ENCODE data around the gene ANKAR. TPM values are rescaled to one million over a fixed set of nuclear protein-coding genes. Genes with fewer than 3 reads are reported as not detected.
A peak's percentile ranks its signal among the peaks of the same experiment; 100 is the strongest.
"Not testable (repeated sequence)": the region's sequence is repeated elsewhere in the genome, so short reads cannot be mapped to it uniquely, and the experiment has no call there.

ANKAR gene
- total RNA-seq, 4 donors from 2014 or later, result 2.6 to 47.0 (median 18.5) TPM

DNA sequence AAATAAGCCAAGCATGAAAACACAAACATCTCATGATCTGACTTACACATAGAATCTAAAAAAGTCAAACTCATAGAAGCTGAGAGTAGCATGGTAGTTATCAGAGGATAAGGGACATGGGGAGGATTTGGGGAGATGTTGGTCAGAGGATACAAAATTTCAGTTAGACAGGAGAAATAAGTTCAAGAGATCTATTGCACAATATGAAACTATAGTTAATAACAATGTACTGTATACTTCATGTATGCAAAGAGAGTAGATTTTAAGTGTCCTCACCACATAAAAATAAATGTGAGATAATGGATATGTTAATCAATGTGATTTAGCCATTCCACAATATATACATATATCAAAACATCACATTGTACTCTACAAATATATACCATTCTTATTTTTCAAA lies 23.2 kb upstream of the ANKAR start:
- intact Hi-C loops (cut with DNase I; ENCODE audit: low total_unique reads), result no loop called here
- no peaks in the 10 kb centered on the region for H3K9me3 ChIP-seq
- H3K4me3 ChIP-seq, result no peak overlapping the region
- DNase-seq, result no peak
- H3K36me3 ChIP-seq, result no peaks in the 10 kb centered on the region
- no peak overlapping the region for H3K27ac ChIP-seq
- TF ChIP-seq POLR2A (IDR thresholded peaks at IDR 0.05), result no peak
- TF ChIP-seq, protein P1, sequence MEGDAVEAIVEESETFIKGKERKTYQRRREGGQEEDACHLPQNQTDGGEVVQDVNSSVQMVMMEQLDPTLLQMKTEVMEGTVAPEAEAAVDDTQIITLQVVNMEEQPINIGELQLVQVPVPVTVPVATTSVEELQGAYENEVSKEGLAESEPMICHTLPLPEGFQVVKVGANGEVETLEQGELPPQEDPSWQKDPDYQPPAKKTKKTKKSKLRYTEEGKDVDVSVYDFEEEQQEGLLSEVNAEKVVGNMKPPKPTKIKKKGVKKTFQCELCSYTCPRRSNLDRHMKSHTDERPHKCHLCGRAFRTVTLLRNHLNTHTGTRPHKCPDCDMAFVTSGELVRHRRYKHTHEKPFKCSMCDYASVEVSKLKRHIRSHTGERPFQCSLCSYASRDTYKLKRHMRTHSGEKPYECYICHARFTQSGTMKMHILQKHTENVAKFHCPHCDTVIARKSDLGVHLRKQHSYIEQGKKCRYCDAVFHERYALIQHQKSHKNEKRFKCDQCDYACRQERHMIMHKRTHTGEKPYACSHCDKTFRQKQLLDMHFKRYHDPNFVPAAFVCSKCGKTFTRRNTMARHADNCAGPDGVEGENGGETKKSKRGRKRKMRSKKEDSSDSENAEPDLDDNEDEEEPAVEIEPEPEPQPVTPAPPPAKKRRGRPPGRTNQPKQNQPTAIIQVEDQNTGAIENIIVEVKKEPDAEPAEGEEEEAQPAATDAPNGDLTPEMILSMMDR (IDR thresholded peaks at IDR 0.05), result no peak
- no peaks in the 10 kb centered on the region for H3K27me3 ChIP-seq
- H3K4me1 ChIP-seq, result no peaks in the 10 kb centered on the region

DNA sequence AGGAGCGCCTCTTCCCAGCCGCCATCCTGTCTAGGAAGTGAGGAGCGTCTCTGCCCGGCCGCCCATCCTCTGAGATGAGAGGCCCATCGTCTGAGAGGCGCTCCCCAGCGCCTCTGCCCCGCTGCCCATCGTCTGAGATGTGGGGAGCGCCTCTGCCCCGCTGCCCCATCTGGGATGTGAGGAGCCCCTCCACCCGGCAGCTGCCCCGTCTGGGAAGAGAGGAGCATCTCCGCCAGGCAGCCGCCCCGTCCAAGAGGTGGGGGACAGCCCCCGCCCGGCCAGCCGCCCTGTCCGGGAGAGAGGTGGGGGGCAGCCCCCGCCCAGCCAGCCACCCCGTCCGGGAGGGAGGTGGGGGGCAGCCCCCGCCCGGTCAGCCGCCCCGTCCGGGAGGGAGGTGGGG lies 21.0 kb upstream of the ANKAR start:
- H3K27me3 ChIP-seq; H3K4me3 ChIP-seq; DNase-seq; H3K9me3 ChIP-seq; H3K36me3 ChIP-seq; H3K4me1 ChIP-seq; H3K27ac ChIP-seq; intact Hi-C loops (cut with DNase I; ENCODE audit: low total_unique reads): not testable (repeated sequence)

DNA sequence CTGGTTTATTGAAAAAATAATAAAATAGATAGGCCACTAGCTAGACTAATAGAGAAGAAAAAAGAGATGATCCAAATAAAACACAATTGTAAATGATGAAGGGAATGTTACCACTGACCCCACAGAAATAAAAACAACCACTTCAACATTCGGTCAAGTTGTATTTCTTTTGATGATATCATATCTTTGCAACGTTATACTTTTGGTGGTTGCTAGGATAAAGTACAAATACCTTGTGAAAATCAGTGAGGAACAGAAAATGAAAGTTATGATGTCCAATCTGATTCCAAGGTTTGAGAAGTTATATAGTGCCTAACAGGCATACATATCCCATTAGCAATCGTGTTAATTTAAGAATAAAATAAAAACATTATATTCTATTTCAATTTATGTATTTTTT lies 19.8 kb upstream of the ANKAR start:
- DNase-seq, result no peak
- intact Hi-C loops (cut with DNase I; ENCODE audit: low total_unique reads), result loop anchor here (5.0 kb wide), 1 partner anchor 38 kb away; no protein-coding TSS in a partner anchor
- no peak overlapping the region for H3K4me3 ChIP-seq
- no peaks in the 10 kb centered on the region for H3K27me3 ChIP-seq
- no peaks in the 10 kb centered on the region for H3K36me3 ChIP-seq
- no peak for TF ChIP-seq POLR2A (IDR thresholded peaks at IDR 0.05)
- TF ChIP-seq, protein P1 (IDR thresholded peaks at IDR 0.05), result no peak
- H3K27ac ChIP-seq, result peak overlapping the region in 1 of 2 donors; percentile 27
- no peaks in the 10 kb centered on the region for H3K9me3 ChIP-seq
- no peaks in the 10 kb centered on the region for H3K4me1 ChIP-seq

DNA sequence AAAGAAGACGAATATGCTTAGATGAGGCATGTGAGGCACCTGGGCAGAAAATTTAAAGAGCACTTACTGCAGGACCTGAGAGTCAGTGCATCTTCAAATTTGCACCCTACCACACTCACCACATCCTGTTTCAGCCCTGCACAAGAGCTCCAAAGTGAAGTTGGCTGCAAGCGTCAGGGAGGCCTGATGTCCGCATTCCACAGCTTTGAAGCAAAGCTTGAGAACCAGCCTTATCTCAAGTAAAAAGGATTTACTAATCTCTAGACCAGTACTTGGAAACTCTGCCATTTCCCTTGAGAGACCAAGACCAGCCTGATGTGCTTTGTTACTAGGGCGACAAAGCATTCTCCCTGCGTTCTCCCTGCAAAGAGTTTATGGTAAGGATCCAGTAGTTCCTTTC lies 16.6 kb upstream of the ANKAR start:
- DNase-seq, result no peak
- peak overlapping the region; percentile 21 to 42 for H3K27ac ChIP-seq
- no peaks in the 10 kb centered on the region for H3K9me3 ChIP-seq
- peaks cover 0 to 7% of the 10 kb centered on the region in 2 donors for H3K4me1 ChIP-seq
- no peaks in the 10 kb centered on the region for H3K27me3 ChIP-seq
- intact Hi-C loops (cut with DNase I; ENCODE audit: low total_unique reads), result loop anchor here (5.0 kb wide), 1 partner anchor 34 kb away; no protein-coding TSS in a partner anchor
- no peak overlapping the region for H3K4me3 ChIP-seq
- TF ChIP-seq POLR2A (IDR thresholded peaks at IDR 0.05), result no peak
- TF ChIP-seq, protein P1 (IDR thresholded peaks at IDR 0.05), result no peak
- no peaks in the 10 kb centered on the region for H3K36me3 ChIP-seq

DNA sequence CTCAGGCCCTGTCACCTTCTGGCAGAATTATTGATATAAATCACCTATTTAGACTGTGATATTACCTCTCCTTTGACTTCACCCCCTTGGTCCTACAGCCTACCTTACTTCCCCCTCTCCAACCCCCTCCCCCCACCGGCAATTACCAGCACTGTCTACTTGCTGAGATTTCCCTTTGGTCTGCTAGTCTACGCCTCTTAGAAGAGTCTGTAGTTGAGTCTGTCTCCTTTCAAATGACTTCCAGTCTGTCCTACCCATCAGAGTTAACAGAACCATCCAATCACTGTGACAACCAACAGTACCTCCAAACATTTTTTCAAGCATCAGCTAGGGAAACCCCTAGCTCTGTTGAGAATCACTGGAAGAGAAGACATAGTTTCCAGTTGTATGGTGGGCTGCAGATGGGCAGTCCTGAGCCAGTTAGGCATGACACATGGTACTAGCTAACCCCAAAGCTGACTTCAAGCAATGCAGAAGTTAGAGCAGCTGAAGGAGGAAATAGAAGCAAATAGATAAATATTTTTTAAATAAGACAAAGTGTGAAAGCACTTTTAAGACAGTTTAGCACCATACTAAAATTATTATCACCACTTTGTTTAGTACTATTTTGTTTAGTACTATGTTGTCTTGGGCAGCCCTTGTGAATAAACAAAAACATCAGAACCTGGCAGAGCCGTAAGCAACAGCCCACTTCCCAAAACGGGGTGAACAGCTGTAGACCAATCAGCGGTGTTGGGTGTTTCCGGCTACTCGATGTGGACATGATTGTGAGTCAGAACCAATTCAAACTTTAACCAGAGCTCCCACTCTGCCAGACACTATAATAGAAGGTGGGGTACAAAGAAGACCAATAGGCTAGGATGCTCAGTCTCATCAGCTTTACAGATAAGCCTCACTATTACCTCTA lies 15.9 kb upstream of the ANKAR start:
- TF ChIP-seq, protein P1 (IDR thresholded peaks at IDR 0.05), result no peak
- TF ChIP-seq POLR2A (IDR thresholded peaks at IDR 0.05), result no peak
- H3K4me3 ChIP-seq, result no peak overlapping the region
- peak overlapping the region; percentile 21 to 42 for H3K27ac ChIP-seq
- no peaks in the 10 kb centered on the region for H3K27me3 ChIP-seq
- no peak for DNase-seq
- H3K36me3 ChIP-seq, result no peaks in the 10 kb centered on the region
- no peaks in the 10 kb centered on the region for H3K9me3 ChIP-seq
- H3K4me1 ChIP-seq, result peaks cover 0 to 11% of the 10 kb centered on the region in 2 donors
- intact Hi-C loops (cut with DNase I; ENCODE audit: low total_unique reads), result loop anchor here (5.0 kb wide), 1 partner anchor 34 kb away; no protein-coding TSS in a partner anchor
